Panc1 (cell line): Measurements from ENCODE around the gene HYLS1. TPM values are rescaled to one million over a fixed set of nuclear protein-coding genes. Genes with fewer than 3 reads are reported as not detected.

Experiments used
- ATAC-seq: fragments of 200-7000 bp; cut with Tn5 transposase; 2 replicates; pipeline ENCODE4 v1.9.1; 2020; ENCODE audit warnings: mild to moderate bottlenecking, moderate library complexity
- BruUV-seq: library from RNA; stranded (reverse); fragments of 400-500 nt; replicated peaks from 2 replicates; lab custom pipeline; 2021; lab: Mats Ljungman, UMichigan
- CTCF ChIA-PET: fragments of 300-600 bp; sonication (Branson Sonifier 250); formaldehyde crosslinking; loops from one replicate; lab custom pipeline; 2022; ENCODE audit warnings: antibody characterized with exemption; lab: Charles Lee
- POLR2A ChIA-PET: fragments of 300-600 bp; sonication (Branson Sonifier 250); formaldehyde crosslinking; loops from one replicate; lab custom pipeline; 2022; ENCODE audit warnings: antibody characterized with exemption; lab: Charles Lee
- DNase-seq: peaks from one replicate; pipeline ENCODE4 v3.0.0-alpha.2; 2010; ENCODE audit warnings: low read depth, low spot score
- H3K27ac ChIP-seq: 2 replicates; pipeline ENCODE4 v1.5.1; 2011; ENCODE audit warnings: mild to moderate bottlenecking, low read length, inconsistent platforms
- H3K27me3 ChIP-seq: fragments of 200-500 bp; sonication (Bioruptor generic); 2 replicates; pipeline ENCODE4 v1.6.0; 2014; ENCODE audit warnings: low read length, inconsistent platforms; ENCODE audit not compliant: control insufficient read depth, insufficient read depth
- H3K36me3 ChIP-seq: fragments of 200-500 bp; sonication (Bioruptor generic); 2 replicates; pipeline ENCODE4 v1.5.1; 2014; ENCODE audit warnings: inconsistent platforms, mild to moderate bottlenecking, low read length, moderate library complexity; ENCODE audit not compliant: control insufficient read depth, insufficient read depth
- H3K4me1 ChIP-seq: 2 replicates; pipeline ENCODE4 v1.5.1; 2011; ENCODE audit warnings: inconsistent platforms, mild to moderate bottlenecking, low read length, moderate library complexity; ENCODE audit not compliant: control insufficient read depth, insufficient read depth
- H3K4me3 ChIP-seq, 2 experiments: 2 replicates each; pipeline ENCODE4 v1.5.1; 2011 to 2012; ENCODE audit warnings: low read depth in 2 of 2, low read length in 2 of 2, mild to moderate bottlenecking in 2 of 2, inconsistent platforms in 1 of 2, moderate library complexity in 1 of 2
- H3K9me3 ChIP-seq: fragments of 200-500 bp; sonication (Bioruptor generic); 2 replicates; pipeline ENCODE4 v1.5.1; 2014; ENCODE audit warnings: low read depth, mild to moderate bottlenecking, inconsistent platforms, low read length, moderate library complexity; ENCODE audit not compliant: control insufficient read depth, insufficient read depth
- CTCF ChIP-seq: fragments of 450-650 bp; IDR thresholded peaks from 2 replicates; pipeline ENCODE4 v1.5.1; 2017; ENCODE audit warnings: mild to moderate bottlenecking
- POLR2AphosphoS5 ChIP-seq: IDR thresholded peaks from 2 replicates; pipeline ENCODE4 v1.6.1; 2012; ENCODE audit warnings: mild to moderate bottlenecking, low read depth, low read length, moderate library complexity
- SIN3A ChIP-seq: IDR thresholded peaks from 2 replicates; pipeline ENCODE4 v1.6.1; 2012; ENCODE audit warnings: low read depth, mild to moderate bottlenecking, low read length, moderate library complexity, borderline replicate concordance; ENCODE audit not compliant: insufficient read depth
- TCF7L2 ChIP-seq: IDR thresholded peaks from 2 replicates; pipeline ENCODE4 v1.6.1; 2011; ENCODE audit warnings: mild to moderate bottlenecking, low read depth, low read length, inconsistent platforms
- in situ Hi-C: cut with HindIII; loops from 2 replicates; pipeline ENCODE4 v1.10.0; 2016; ENCODE audit warnings: low sequenced_read_pairs, low pct_unique_long_range_greater_than_20kb
- intact Hi-C: fragments of 100-400 bp; cut with micrococcal nuclease; formaldehyde crosslinking; loops from one replicate; pipeline ENCODE4 v1.10.0; 2022; ENCODE audit not compliant: unreplicated experiment
- total RNA-seq: library from RNA; stranded (reverse); gene quantifications from one replicate; pipeline ENCODE4 v1.2.1, GENCODE V29; 2021; ENCODE audit not compliant: unreplicated experiment
- TF ChIP-seq, protein P1 (sequence below), 2 experiments: IDR thresholded peaks; 2 replicates each; pipeline ENCODE4 v1.6.1; 2011 to 2012; ENCODE audit warnings: low read depth in 2 of 2, control low read depth in 1 of 2, low read length in 1 of 2, mild to moderate bottlenecking in 1 of 2, moderate library complexity in 1 of 2; ENCODE audit not compliant: insufficient read depth in 1 of 2

HYLS1 gene
- total RNA-seq, 1 experiment from 2014 or later, result 32.2 TPM

DNA sequence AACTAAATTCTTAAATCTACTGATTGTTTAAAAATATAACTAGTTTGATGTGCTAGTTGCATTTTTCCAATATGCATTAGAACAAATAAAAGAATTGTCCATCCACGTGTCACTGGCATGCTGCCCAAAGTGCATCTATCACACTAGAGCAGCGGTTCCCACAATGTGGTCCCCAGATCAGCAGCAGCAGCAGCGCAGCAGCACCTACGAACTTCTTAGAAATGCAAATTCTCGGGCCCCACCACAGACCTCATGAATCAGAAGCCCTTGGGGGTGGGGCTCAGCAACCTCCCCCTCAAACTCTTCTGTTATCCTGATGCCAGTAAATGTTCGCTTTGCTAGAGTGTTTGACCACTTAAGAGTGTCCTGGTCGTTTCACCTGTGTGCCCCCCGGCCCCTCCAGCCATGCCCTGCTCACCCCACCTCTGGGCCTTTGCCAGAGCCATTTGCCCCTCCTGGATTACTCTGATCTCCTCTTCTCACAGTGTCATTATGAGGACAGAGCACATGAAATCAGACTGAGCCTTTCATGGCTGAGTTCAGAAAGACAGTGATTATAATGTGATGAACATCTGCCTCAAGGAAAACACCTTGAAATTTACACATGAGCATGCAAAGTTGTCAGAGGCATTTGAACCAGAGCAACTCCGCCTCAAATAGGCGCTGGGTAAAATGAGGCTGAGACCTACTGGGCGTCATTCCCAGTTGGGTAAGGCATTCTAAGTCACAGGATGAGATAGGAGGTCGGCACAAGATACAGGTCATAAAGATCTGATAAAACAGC, 45.8 kb downstream of the HYLS1 start:
- TF ChIP-seq, protein P1, sequence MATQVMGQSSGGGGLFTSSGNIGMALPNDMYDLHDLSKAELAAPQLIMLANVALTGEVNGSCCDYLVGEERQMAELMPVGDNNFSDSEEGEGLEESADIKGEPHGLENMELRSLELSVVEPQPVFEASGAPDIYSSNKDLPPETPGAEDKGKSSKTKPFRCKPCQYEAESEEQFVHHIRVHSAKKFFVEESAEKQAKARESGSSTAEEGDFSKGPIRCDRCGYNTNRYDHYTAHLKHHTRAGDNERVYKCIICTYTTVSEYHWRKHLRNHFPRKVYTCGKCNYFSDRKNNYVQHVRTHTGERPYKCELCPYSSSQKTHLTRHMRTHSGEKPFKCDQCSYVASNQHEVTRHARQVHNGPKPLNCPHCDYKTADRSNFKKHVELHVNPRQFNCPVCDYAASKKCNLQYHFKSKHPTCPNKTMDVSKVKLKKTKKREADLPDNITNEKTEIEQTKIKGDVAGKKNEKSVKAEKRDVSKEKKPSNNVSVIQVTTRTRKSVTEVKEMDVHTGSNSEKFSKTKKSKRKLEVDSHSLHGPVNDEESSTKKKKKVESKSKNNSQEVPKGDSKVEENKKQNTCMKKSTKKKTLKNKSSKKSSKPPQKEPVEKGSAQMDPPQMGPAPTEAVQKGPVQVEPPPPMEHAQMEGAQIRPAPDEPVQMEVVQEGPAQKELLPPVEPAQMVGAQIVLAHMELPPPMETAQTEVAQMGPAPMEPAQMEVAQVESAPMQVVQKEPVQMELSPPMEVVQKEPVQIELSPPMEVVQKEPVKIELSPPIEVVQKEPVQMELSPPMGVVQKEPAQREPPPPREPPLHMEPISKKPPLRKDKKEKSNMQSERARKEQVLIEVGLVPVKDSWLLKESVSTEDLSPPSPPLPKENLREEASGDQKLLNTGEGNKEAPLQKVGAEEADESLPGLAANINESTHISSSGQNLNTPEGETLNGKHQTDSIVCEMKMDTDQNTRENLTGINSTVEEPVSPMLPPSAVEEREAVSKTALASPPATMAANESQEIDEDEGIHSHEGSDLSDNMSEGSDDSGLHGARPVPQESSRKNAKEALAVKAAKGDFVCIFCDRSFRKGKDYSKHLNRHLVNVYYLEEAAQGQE (IDR thresholded peaks at IDR 0.05; ENCODE audit: insufficient read depth in 1 of 2, low read depth in 2 of 2, low read length in 1 of 2), result no peak
- TF ChIP-seq CTCF (no peak), TCF7L2 (no peak), POLR2AphosphoS5 (no peak), SIN3A (no peak)
- H3K36me3 ChIP-seq, result no peaks in the 10 kb centered on the region
- POLR2A ChIA-PET, result no interaction called here
- DNase-seq, result no peak
- no peak overlapping the region for H3K4me3 ChIP-seq
- in situ Hi-C loops, result loop anchor here (25.0 kb wide), 1 partner anchor 279 kb away; the partner anchor contains the start of genes FAM118B and RPUSD4
- ATAC-seq, result no peak
- H3K27me3 ChIP-seq, result peaks cover 6% of the 10 kb centered on the region
- no peaks in the 10 kb centered on the region for H3K9me3 ChIP-seq
- CTCF ChIA-PET, result interaction anchor here (0.9 kb wide), 1 partner anchor 128 kb away, joined by 3 read pairs; no protein-coding TSS in a partner anchor
- intact Hi-C loops, result no loop called here
- BruUV-seq, result no TSS peak
- peaks cover 4% of the 10 kb centered on the region; the same call in 1 of the 2 replicates for H3K4me1 ChIP-seq
- no peak overlapping the region for H3K27ac ChIP-seq

DNA sequence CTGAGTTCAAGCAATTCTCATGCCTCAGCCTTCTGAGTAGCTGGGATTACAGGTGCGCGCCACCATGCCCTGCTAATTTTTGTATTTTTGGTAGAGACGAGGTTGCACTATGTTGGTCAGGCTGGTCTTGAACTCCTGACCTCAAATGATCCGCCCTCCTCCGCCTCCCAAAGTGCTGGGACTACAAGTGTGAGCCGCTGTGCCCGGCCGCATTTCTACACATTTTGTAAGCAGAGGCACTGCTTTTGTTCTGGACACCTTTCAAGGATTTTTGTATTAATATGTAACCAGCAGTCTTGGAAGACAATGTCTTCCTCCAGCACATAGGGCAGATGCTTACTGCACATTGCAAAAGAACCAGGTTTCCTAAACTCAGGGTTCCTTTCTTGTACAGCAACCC, 47.0 kb downstream of the HYLS1 start:
- no peak overlapping the region for H3K27ac ChIP-seq
- no peak overlapping the region for H3K4me3 ChIP-seq
- DNase-seq, result no peak
- TF ChIP-seq TCF7L2, result no peak
- TF ChIP-seq SIN3A, result no peak
- no peak for TF ChIP-seq POLR2AphosphoS5
- no peak for TF ChIP-seq CTCF
- TF ChIP-seq, protein P1 (IDR thresholded peaks at IDR 0.05; ENCODE audit: insufficient read depth in 1 of 2, low read depth in 2 of 2, low read length in 1 of 2), result no peak
- H3K36me3 ChIP-seq, result no peaks in the 10 kb centered on the region
- intact Hi-C loops (no loop called here), in situ Hi-C loops (loop anchor here (25.0 kb wide), 1 partner anchor 278 kb away; the partner anchor contains the start of genes FAM118B and RPUSD4)
- no peaks in the 10 kb centered on the region for H3K9me3 ChIP-seq
- POLR2A ChIA-PET, result no interaction called here
- no TSS peak for BruUV-seq
- H3K4me1 ChIP-seq, result peaks cover 4% of the 10 kb centered on the region; the same call in 1 of the 2 replicates
- ATAC-seq, result no peak
- CTCF ChIA-PET, result no interaction called here
- peaks cover 4% of the 10 kb centered on the region for H3K27me3 ChIP-seq
